HCT116 (cell line): ENCODE results near the gene FAM136A. TPM values are rescaled to one million over a fixed set of nuclear protein-coding genes. Genes with fewer than 3 reads are reported as not detected.

Experiments
- ATAC-seq: fragments of 200-7000 bp; cut with Tn5 transposase; 2 replicates; pipeline ENCODE4 v1.9.1; 2020; ENCODE audit warnings: mild to moderate bottlenecking, moderate library complexity
- BruUV-seq: library from RNA; stranded (reverse); fragments of 400-500 nt; replicated peaks from 2 replicates; lab custom pipeline; 2021; lab: Mats Ljungman, UMichigan
- CTCF ChIA-PET: fragments of 300-600 bp; sonication (Branson Sonifier 250); formaldehyde crosslinking; loops from one replicate; lab custom pipeline; 2021; ENCODE audit warnings: antibody characterized with exemption; lab: Charles Lee
- POLR2A ChIA-PET: fragments of 300-600, 350-600 bp; sonication (Branson Sonifier 250); formaldehyde crosslinking; loops from one replicate; lab custom pipeline; 2021; ENCODE audit warnings: antibody characterized with exemption; lab: Charles Lee
- RAD21 ChIA-PET, 2 experiments: fragments of 300-600 bp; sonication (Branson Sonifier 250); formaldehyde crosslinking; loops; one replicate each; lab custom pipeline; 2023; ENCODE audit warnings: low total read pairs in 2 of 2; ENCODE audit not compliant: uncharacterized antibody in 2 of 2, unreplicated experiment in 2 of 2, low non-redundant PET in 1 of 2; lab: Charles Lee
- DNase-seq: peaks from one replicate; pipeline ENCODE4 v3.0.0-alpha.2; 2010; ENCODE audit warnings: low read depth, low spot score
- H2AFZ ChIP-seq: fragments of 200-600 bp; shearing (Covaris generic), sonication (generic); 2 replicates; pipeline ENCODE4 v1.6.1; 2017; ENCODE audit warnings: low read depth, mixed run types, mixed read lengths, antibody characterized with exemption, low read length; ENCODE audit not compliant: poor library complexity, severe bottlenecking
- H3K27ac ChIP-seq: 2 replicates; pipeline ENCODE4 v1.5.1; 2012; ENCODE audit warnings: low read depth, low read length
- H3K27me3 ChIP-seq: fragments of 200-600 bp; sonication (generic); 2 replicates; pipeline ENCODE4 v1.6.1; 2016; ENCODE audit warnings: mixed run types, low read length, mixed read lengths; ENCODE audit not compliant: insufficient read depth
- H3K36me3 ChIP-seq, 2 experiments: fragments of 200-500 bp in 1 of 2; fragments of 200-600 bp in 1 of 2; sonication (Bioruptor generic) in 1 of 2; sonication (generic) in 1 of 2; 2 replicates each; pipeline versions ENCODE4 v1.5.1 to v1.6.1; 2014 to 2016; ENCODE audit warnings: low read length in 2 of 2, inconsistent platforms in 1 of 2, mixed read lengths in 1 of 2, mixed run types in 1 of 2; ENCODE audit not compliant: insufficient read depth in 2 of 2, control insufficient read depth in 1 of 2
- H3K4me1 ChIP-seq, 2 experiments: fragments of 200-600 bp in 1 of 2; sonication (generic) in 1 of 2; 2 replicates each; pipeline versions ENCODE4 v1.5.1 to v1.6.1; 2012 to 2017; ENCODE audit warnings: low read length in 2 of 2, inconsistent platforms in 1 of 2, mild to moderate bottlenecking in 1 of 2, mixed read lengths in 1 of 2, mixed run types in 1 of 2, moderate library complexity in 1 of 2; ENCODE audit not compliant: insufficient read depth in 2 of 2, control insufficient read depth in 1 of 2
- H3K4me2 ChIP-seq: fragments of 200-600 bp; sonication (generic); 2 replicates; pipeline ENCODE4 v1.6.1; 2017; ENCODE audit warnings: mixed run types, low read length, mixed read lengths
- H3K4me3 ChIP-seq, 2 experiments: fragments of 200-600 bp in 1 of 2; sonication (generic) in 1 of 2; replicated peaks in 1 of 2; 2 replicates each; pipeline ENCODE4 v1.5.1; 2011 to 2016; ENCODE audit warnings: low read length in 2 of 2, control low read depth in 1 of 2, low read depth in 1 of 2, mild to moderate bottlenecking in 1 of 2, mixed read lengths in 1 of 2, mixed run types in 1 of 2
- H3K79me2 ChIP-seq: fragments of 200-600 bp; sonication (generic); 2 replicates; pipeline ENCODE4 v1.6.1; 2017; ENCODE audit warnings: mild to moderate bottlenecking, mixed run types, low read length, moderate library complexity, mixed read lengths; ENCODE audit not compliant: insufficient read depth
- H3K9ac ChIP-seq: fragments of 200-600 bp; sonication (generic); 2 replicates; pipeline ENCODE4 v1.6.1; 2016; ENCODE audit warnings: low read length, mixed read lengths
- H3K9me2 ChIP-seq: fragments of 200-600 bp; sonication (generic), shearing (Covaris generic); 2 replicates; pipeline ENCODE4 v1.6.1; 2017; ENCODE audit warnings: mixed run types, mild to moderate bottlenecking, moderate library complexity; ENCODE audit not compliant: insufficient read depth
- H3K9me3 ChIP-seq, 2 experiments: fragments of 200-500 bp in 1 of 2; fragments of 200-600 bp in 1 of 2; sonication (Bioruptor generic) in 1 of 2; sonication (generic) in 1 of 2; 2 replicates each; pipeline ENCODE4 v1.6.1; 2014 to 2017; ENCODE audit warnings: low read length in 2 of 2, mixed read lengths in 2 of 2, inconsistent platforms in 1 of 2, low read depth in 1 of 2, mild to moderate bottlenecking in 1 of 2, mixed run types in 1 of 2, moderate library complexity in 1 of 2; ENCODE audit not compliant: control insufficient read depth in 1 of 2, insufficient read depth in 1 of 2
- H4K20me1 ChIP-seq: fragments of 200-600 bp; sonication (generic), shearing (Covaris generic); 2 replicates; pipeline ENCODE4 v1.6.1; 2017; ENCODE audit warnings: mixed run types, mild to moderate bottlenecking, moderate library complexity; ENCODE audit not compliant: insufficient read depth
- ATF3 ChIP-seq: IDR thresholded peaks from 2 replicates; pipeline ENCODE4 v1.6.1; 2012
- CBX3 ChIP-seq: IDR thresholded peaks from 2 replicates; pipeline ENCODE4 v1.6.1; 2012; ENCODE audit warnings: low read depth
- CEBPB ChIP-seq: IDR thresholded peaks from 2 replicates; pipeline ENCODE4 v1.6.1; 2012; ENCODE audit warnings: low read depth
- ELF1 ChIP-seq: IDR thresholded peaks from 2 replicates; pipeline ENCODE4 v1.6.1; 2012; ENCODE audit warnings: low read depth, borderline replicate concordance
- EZH2 ChIP-seq: fragments of 200-600 bp; sonication (generic); IDR thresholded peaks from 2 replicates; pipeline ENCODE4 v1.6.1; 2017; ENCODE audit warnings: antibody characterized with exemption, mixed run types
- EZH2phosphoT487 ChIP-seq: fragments of 200-600 bp; IDR thresholded peaks from 2 replicates; pipeline ENCODE4 v1.6.1; 2018; ENCODE audit warnings: antibody characterized with exemption, borderline replicate concordance
- JUND ChIP-seq: IDR thresholded peaks from 2 replicates; pipeline ENCODE4 v1.6.1; 2012
- MAX ChIP-seq: IDR thresholded peaks from 2 replicates; pipeline ENCODE4 v1.6.1; 2012
- POLR2AphosphoS5 ChIP-seq: IDR thresholded peaks from 2 replicates; pipeline ENCODE4 v1.6.1; 2011; ENCODE audit warnings: mild to moderate bottlenecking, low read depth, low read length, moderate library complexity
- REST ChIP-seq: IDR thresholded peaks from 2 replicates; pipeline ENCODE4 v1.6.1; 2012; ENCODE audit warnings: low read depth
- SIN3A ChIP-seq: IDR thresholded peaks from 2 replicates; pipeline ENCODE4 v1.6.1; 2012; ENCODE audit warnings: low read depth
- SP1 ChIP-seq: IDR thresholded peaks from 2 replicates; pipeline ENCODE4 v1.6.1; 2012; ENCODE audit warnings: low read depth
- YY1 ChIP-seq: IDR thresholded peaks from 2 replicates; pipeline ENCODE4 v1.6.1; 2011; ENCODE audit warnings: low read length, low read depth, moderate library complexity, mild to moderate bottlenecking; ENCODE audit not compliant: insufficient replicate concordance; ENCODE audit errors: extremely low read depth
- ZBTB33 ChIP-seq: IDR thresholded peaks from 2 replicates; pipeline ENCODE4 v1.6.1; 2011; ENCODE audit warnings: mild to moderate bottlenecking, low read length, moderate library complexity; ENCODE audit not compliant: insufficient replicate concordance; ENCODE audit errors: extremely low read depth
- ZFX ChIP-seq: fragments of 450-650 bp; IDR thresholded peaks from 2 replicates; pipeline ENCODE4 v1.6.1; 2017
- ZNF274 ChIP-seq: fragments of 200-500 bp; sonication (Bioruptor generic); IDR thresholded peaks from 2 replicates; pipeline ENCODE4 v1.6.1; 2014; ENCODE audit warnings: mild to moderate bottlenecking, low read depth, low read length, inconsistent platforms
- intact Hi-C: fragments of 100-400 bp; cut with micrococcal nuclease; formaldehyde crosslinking; loops from 2 replicates; pipeline ENCODE4 v1.10.0; 2022
- total RNA-seq: library from RNA; stranded (reverse); gene quantifications from one replicate; pipeline ENCODE4 v1.2.1, GENCODE V29; 2021; ENCODE audit not compliant: unreplicated experiment

Gene FAM136A
- total RNA-seq, 1 experiment from 2014 or later, result 83.0 TPM

GRCh38 chr2:70325875-70326274 lies 24.0 kb upstream of the FAM136A start:
- H4K20me1 ChIP-seq, result no peaks in the 10 kb centered on the region
- ATAC-seq, result no peak
- no peak for DNase-seq
- no peaks in the 10 kb centered on the region for H3K9me3 ChIP-seq
- no peaks in the 10 kb centered on the region for H3K79me2 ChIP-seq
- no peak overlapping the region for H3K4me2 ChIP-seq
- H3K4me3 ChIP-seq, result no peak overlapping the region
- ChIA-PET CTCF (no interaction called here), POLR2A (no interaction called here), RAD21 (no interaction called here)
- H3K4me1 ChIP-seq, result peaks cover 28 to 35% of the 10 kb centered on the region in 2 experiments
- intact Hi-C loops, result loop anchor here (5.0 kb wide), 1 partner anchor 226 kb away; the partner anchor contains the start of gene TGFA
- no peak overlapping the region for H3K9ac ChIP-seq
- H3K36me3 ChIP-seq, result no peaks in the 10 kb centered on the region
- H3K9me2 ChIP-seq, result no peaks in the 10 kb centered on the region
- no peaks in the 10 kb centered on the region for H3K27me3 ChIP-seq
- TF ChIP-seq REST (no peak), MAX (no peak), CEBPB (no peak), JUND (no peak), POLR2AphosphoS5 (no peak), SIN3A (no peak), ZNF274 (no peak), ZBTB33 (no peak), ELF1 (no peak), YY1 (no peak), SP1 (no peak), ZFX (no peak), ATF3 (no peak), CBX3 (no peak), EZH2 (no peak), EZH2phosphoT487 (no peak)
- no peak overlapping the region for H2AFZ ChIP-seq
- H3K27ac ChIP-seq, result no peak overlapping the region
- BruUV-seq, result no TSS peak
